ENCODE measurements around the gene HIC1.

DNA sequence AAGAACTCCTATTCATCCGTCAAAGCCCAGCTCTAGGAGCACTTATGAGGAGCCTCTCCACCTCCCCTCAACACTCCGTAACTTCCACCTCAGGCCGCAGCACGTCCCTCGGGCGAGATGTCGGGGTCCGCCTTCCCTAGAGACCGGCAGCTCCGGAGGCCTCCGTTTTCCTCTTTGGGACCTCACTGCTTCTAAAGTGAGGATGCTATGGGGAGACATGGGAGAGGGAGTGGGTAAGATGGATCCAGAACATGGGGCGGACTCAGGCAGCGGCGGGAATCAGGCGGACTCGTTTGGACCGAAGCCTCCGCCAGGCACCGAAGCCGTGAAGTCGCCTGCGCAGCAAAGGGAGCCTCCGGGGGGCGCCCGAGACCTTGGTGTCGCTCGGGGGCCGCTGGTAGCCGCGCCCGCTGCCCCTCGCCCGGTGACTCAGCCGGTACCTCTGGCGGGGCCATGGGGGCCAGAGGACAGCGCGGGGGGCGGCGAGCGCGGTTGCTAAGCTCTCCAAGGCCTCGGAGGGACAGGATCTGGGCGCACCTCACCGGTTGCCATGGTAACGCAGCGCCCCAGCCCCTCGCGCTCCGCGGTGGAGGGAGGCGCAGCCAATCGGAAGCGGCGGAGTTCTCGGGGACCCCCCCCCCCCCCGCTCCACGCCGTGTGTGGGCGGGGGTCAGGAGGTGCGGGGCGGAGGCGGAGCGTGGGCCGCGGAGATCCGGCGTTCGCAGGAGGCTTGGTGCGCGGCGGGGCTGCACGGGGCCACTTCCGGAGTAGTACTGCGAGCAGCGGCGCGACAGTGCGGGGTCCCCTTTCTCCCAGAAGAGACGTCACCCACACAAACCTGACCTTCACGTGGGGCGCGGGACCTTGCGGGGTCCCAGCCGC, 1.3 kb upstream of the HIC1 start:
- no peak for TF ChIP-seq POLR2A (IDR thresholded peaks at IDR 0.05; ENCODE audit: low read depth, low read length)
- TF ChIP-seq TAF1 (IDR thresholded peaks at IDR 0.05; ENCODE audit: borderline replicate concordance, low read depth, low read length): no peak
- TF ChIP-seq POLR2AphosphoS5 (IDR thresholded peaks at IDR 0.05; ENCODE audit: low read depth, low read length): no peak

Data from GM12892 (cell line).